NOMO-1 treated with dmso at 0.1 percent for 144 hours (cell line): ENCODE results near the gene TENT4A.

Source experiments
- DNase-seq: peaks from one replicate; lab custom pipeline; 2025; ENCODE audit not compliant: unreplicated experiment; lab: John Stamatoyannopoulos, UW

TENT4A gene

DNA sequence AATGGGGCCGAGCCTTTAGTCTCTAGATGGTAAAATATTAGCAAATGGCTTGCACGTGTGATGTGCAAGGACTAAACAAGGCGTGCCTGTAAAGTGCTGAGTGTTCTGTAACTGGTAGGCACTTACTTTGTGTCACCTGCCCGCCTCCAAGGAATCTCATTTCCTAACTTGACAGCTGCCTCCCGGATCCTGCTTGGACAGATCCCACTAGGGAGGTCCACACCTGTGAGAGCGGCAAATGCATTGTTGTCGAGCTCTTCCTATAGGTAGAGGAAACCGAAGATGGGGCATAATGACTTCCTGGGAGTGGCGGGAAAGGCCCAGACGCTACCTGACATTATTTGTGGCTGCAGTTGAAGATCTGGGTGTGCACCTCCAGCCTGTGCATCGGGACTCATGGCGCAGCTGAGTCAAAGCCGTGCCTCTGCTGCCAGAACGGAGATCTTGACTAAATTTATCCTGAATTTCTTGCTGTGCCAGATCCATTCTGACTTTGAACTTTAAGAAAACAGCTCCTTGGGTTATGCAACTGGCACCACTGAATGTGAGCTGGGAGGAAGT is 79.8 kb downstream of the TENT4A start:
- no peak for DNase-seq

- DNase-seq, result no peak
Observed at GRCh38 chr5:6801236-6801635, 88.0 kb downstream of the TENT4A start.

DNA sequence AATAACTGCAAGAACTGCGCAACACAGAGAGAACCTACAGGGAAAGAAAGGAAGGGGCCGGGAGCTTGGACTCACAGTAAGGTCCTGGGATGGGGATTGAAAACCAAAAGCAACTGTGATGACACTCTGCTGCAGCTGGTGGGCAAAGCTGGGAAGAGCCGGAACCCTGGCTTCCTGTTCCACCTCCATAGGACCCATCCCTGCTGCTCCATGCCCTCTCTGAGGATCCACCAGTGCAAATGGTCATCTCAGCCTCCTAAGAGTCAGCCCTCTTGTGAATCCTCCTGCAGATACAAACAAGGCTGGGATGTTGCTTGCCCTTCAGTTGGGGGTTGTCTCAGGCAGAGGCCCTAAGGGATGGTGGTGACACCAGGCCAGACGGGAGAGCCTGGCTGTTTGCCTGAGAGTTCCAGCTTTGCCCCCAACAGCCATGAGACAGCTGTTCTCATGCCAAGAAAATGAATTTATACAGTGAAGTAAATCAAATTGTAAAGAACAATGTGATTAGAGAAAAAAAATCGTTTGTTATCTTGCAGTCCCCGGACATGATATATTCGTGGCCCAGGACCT is 90.8 kb downstream of the TENT4A start:
- no peak for DNase-seq

- DNase-seq, result no peak
Observed at GRCh38 chr5:6804766-6805501, 91.7 kb downstream of the TENT4A start.

GRCh38 chr5:6805841-6806240 is 92.6 kb downstream of the TENT4A start:
- DNase-seq, result no peak
